HCT116 (cell line): Measurements from ENCODE around the gene SMYD3. TPM values are rescaled to one million over a fixed set of nuclear protein-coding genes. Genes with fewer than 3 reads are reported as not detected.

ENCODE experiments used
- ATAC-seq: fragments of 200-7000 bp; cut with Tn5 transposase; 2 replicates; pipeline ENCODE4 v1.9.1; 2020; ENCODE audit warnings: mild to moderate bottlenecking, moderate library complexity
- BruUV-seq: library from RNA; stranded (reverse); fragments of 400-500 nt; replicated peaks from 2 replicates; lab custom pipeline; 2021; lab: Mats Ljungman, UMichigan
- CTCF ChIA-PET: fragments of 300-600 bp; sonication (Branson Sonifier 250); formaldehyde crosslinking; loops from one replicate; lab custom pipeline; 2021; ENCODE audit warnings: antibody characterized with exemption; lab: Charles Lee
- POLR2A ChIA-PET: fragments of 300-600, 350-600 bp; sonication (Branson Sonifier 250); formaldehyde crosslinking; loops from one replicate; lab custom pipeline; 2021; ENCODE audit warnings: antibody characterized with exemption; lab: Charles Lee
- RAD21 ChIA-PET, 2 experiments: fragments of 300-600 bp; sonication (Branson Sonifier 250); formaldehyde crosslinking; loops; one replicate each; lab custom pipeline; 2023; ENCODE audit warnings: low total read pairs in 2 of 2; ENCODE audit not compliant: uncharacterized antibody in 2 of 2, unreplicated experiment in 2 of 2, low non-redundant PET in 1 of 2; lab: Charles Lee
- DNase-seq: peaks from one replicate; pipeline ENCODE4 v3.0.0-alpha.2; 2010; ENCODE audit warnings: low read depth, low spot score
- H2AFZ ChIP-seq: fragments of 200-600 bp; shearing (Covaris generic), sonication (generic); 2 replicates; pipeline ENCODE4 v1.6.1; 2017; ENCODE audit warnings: low read depth, mixed run types, mixed read lengths, antibody characterized with exemption, low read length; ENCODE audit not compliant: poor library complexity, severe bottlenecking
- H3K27ac ChIP-seq: 2 replicates; pipeline ENCODE4 v1.5.1; 2012; ENCODE audit warnings: low read depth, low read length
- H3K27me3 ChIP-seq: fragments of 200-600 bp; sonication (generic); 2 replicates; pipeline ENCODE4 v1.6.1; 2016; ENCODE audit warnings: mixed run types, low read length, mixed read lengths; ENCODE audit not compliant: insufficient read depth
- H3K36me3 ChIP-seq, 2 experiments: fragments of 200-500 bp in 1 of 2; fragments of 200-600 bp in 1 of 2; sonication (Bioruptor generic) in 1 of 2; sonication (generic) in 1 of 2; 2 replicates each; pipeline versions ENCODE4 v1.5.1 to v1.6.1; 2014 to 2016; ENCODE audit warnings: low read length in 2 of 2, inconsistent platforms in 1 of 2, mixed read lengths in 1 of 2, mixed run types in 1 of 2; ENCODE audit not compliant: insufficient read depth in 2 of 2, control insufficient read depth in 1 of 2
- H3K4me1 ChIP-seq, 2 experiments: fragments of 200-600 bp in 1 of 2; sonication (generic) in 1 of 2; 2 replicates each; pipeline versions ENCODE4 v1.5.1 to v1.6.1; 2012 to 2017; ENCODE audit warnings: low read length in 2 of 2, inconsistent platforms in 1 of 2, mild to moderate bottlenecking in 1 of 2, mixed read lengths in 1 of 2, mixed run types in 1 of 2, moderate library complexity in 1 of 2; ENCODE audit not compliant: insufficient read depth in 2 of 2, control insufficient read depth in 1 of 2
- H3K4me2 ChIP-seq: fragments of 200-600 bp; sonication (generic); 2 replicates; pipeline ENCODE4 v1.6.1; 2017; ENCODE audit warnings: mixed run types, low read length, mixed read lengths
- H3K4me3 ChIP-seq, 2 experiments: fragments of 200-600 bp in 1 of 2; sonication (generic) in 1 of 2; replicated peaks in 1 of 2; 2 replicates each; pipeline ENCODE4 v1.5.1; 2011 to 2016; ENCODE audit warnings: low read length in 2 of 2, control low read depth in 1 of 2, low read depth in 1 of 2, mild to moderate bottlenecking in 1 of 2, mixed read lengths in 1 of 2, mixed run types in 1 of 2
- H3K79me2 ChIP-seq: fragments of 200-600 bp; sonication (generic); 2 replicates; pipeline ENCODE4 v1.6.1; 2017; ENCODE audit warnings: mild to moderate bottlenecking, mixed run types, low read length, moderate library complexity, mixed read lengths; ENCODE audit not compliant: insufficient read depth
- H3K9ac ChIP-seq: fragments of 200-600 bp; sonication (generic); 2 replicates; pipeline ENCODE4 v1.6.1; 2016; ENCODE audit warnings: low read length, mixed read lengths
- H3K9me2 ChIP-seq: fragments of 200-600 bp; sonication (generic), shearing (Covaris generic); 2 replicates; pipeline ENCODE4 v1.6.1; 2017; ENCODE audit warnings: mixed run types, mild to moderate bottlenecking, moderate library complexity; ENCODE audit not compliant: insufficient read depth
- H3K9me3 ChIP-seq, 2 experiments: fragments of 200-500 bp in 1 of 2; fragments of 200-600 bp in 1 of 2; sonication (Bioruptor generic) in 1 of 2; sonication (generic) in 1 of 2; 2 replicates each; pipeline ENCODE4 v1.6.1; 2014 to 2017; ENCODE audit warnings: low read length in 2 of 2, mixed read lengths in 2 of 2, inconsistent platforms in 1 of 2, low read depth in 1 of 2, mild to moderate bottlenecking in 1 of 2, mixed run types in 1 of 2, moderate library complexity in 1 of 2; ENCODE audit not compliant: control insufficient read depth in 1 of 2, insufficient read depth in 1 of 2
- H4K20me1 ChIP-seq: fragments of 200-600 bp; sonication (generic), shearing (Covaris generic); 2 replicates; pipeline ENCODE4 v1.6.1; 2017; ENCODE audit warnings: mixed run types, mild to moderate bottlenecking, moderate library complexity; ENCODE audit not compliant: insufficient read depth
- CEBPB ChIP-seq: IDR thresholded peaks from 2 replicates; pipeline ENCODE4 v1.6.1; 2012; ENCODE audit warnings: low read depth
- EGR1 ChIP-seq: IDR thresholded peaks from 2 replicates; pipeline ENCODE4 v1.6.1; 2012; ENCODE audit warnings: low read depth
- ELF1 ChIP-seq: IDR thresholded peaks from 2 replicates; pipeline ENCODE4 v1.6.1; 2012; ENCODE audit warnings: low read depth, borderline replicate concordance
- POLR2AphosphoS5 ChIP-seq: IDR thresholded peaks from 2 replicates; pipeline ENCODE4 v1.6.1; 2011; ENCODE audit warnings: mild to moderate bottlenecking, low read depth, low read length, moderate library complexity
- REST ChIP-seq: IDR thresholded peaks from 2 replicates; pipeline ENCODE4 v1.6.1; 2012; ENCODE audit warnings: low read depth
- SP1 ChIP-seq: IDR thresholded peaks from 2 replicates; pipeline ENCODE4 v1.6.1; 2012; ENCODE audit warnings: low read depth
- SRF ChIP-seq: IDR thresholded peaks from 2 replicates; pipeline ENCODE4 v1.6.1; 2012; ENCODE audit warnings: low read depth
- YY1 ChIP-seq: IDR thresholded peaks from 2 replicates; pipeline ENCODE4 v1.6.1; 2011; ENCODE audit warnings: low read length, low read depth, moderate library complexity, mild to moderate bottlenecking; ENCODE audit not compliant: insufficient replicate concordance; ENCODE audit errors: extremely low read depth
- ZFX ChIP-seq: fragments of 450-650 bp; IDR thresholded peaks from 2 replicates; pipeline ENCODE4 v1.6.1; 2017
- intact Hi-C: fragments of 100-400 bp; cut with micrococcal nuclease; formaldehyde crosslinking; loops from 2 replicates; pipeline ENCODE4 v1.10.0; 2022
- total RNA-seq: library from RNA; stranded (reverse); gene quantifications from one replicate; pipeline ENCODE4 v1.2.1, GENCODE V29; 2021; ENCODE audit not compliant: unreplicated experiment

The SMYD3 gene
- total RNA-seq, 1 experiment from 2014 or later, result 33.6 TPM

- BruUV-seq, result no TSS peak
- intact Hi-C loops, result loop anchor here (1.0 to 5.0 kb wide), 2 partner anchors 479 to 1338 kb away; no protein-coding TSS in a partner anchor
- no peaks in the 10 kb centered on the region for H3K36me3 ChIP-seq
- no peak for ATAC-seq
- no peaks in the 10 kb centered on the region for H3K9me2 ChIP-seq
- TF ChIP-seq YY1 (no peak), ELF1 (no peak), SRF (no peak), SP1 (no peak), REST (no peak), EGR1 (no peak), CEBPB (no peak), POLR2AphosphoS5 (no peak), ZFX (no peak)
- TF ChIP-seq, all 23 proteins: peak for 0
- Histone ChIP-seq H3K9ac (no peak overlapping the region), H3K27me3 (no peaks in the 10 kb centered on the region), H2AFZ (no peak overlapping the region), H4K20me1 (peaks cover 5% of the 10 kb centered on the region; the same call in 1 of the 2 replicates), H3K79me2 (peaks cover 15% of the 10 kb centered on the region), H3K4me1 (peaks cover 0 to 4% of the 10 kb centered on the region in 2 experiments; a peak in 2 of 4 replicates), H3K4me3 (no peak overlapping the region), H3K4me2 (no peak overlapping the region), H3K9me3 (no peaks in the 10 kb centered on the region), H3K27ac (no peak overlapping the region)
- no peak for DNase-seq
- POLR2A ChIA-PET, result no interaction called here
- CTCF ChIA-PET, result interaction anchor here (1.3 to 1.5 kb wide), 2 partner anchors 1338 to 1339 kb away, joined by 3 to 5 read pairs; no protein-coding TSS in a partner anchor
- RAD21 ChIA-PET, result no interaction called here
Observed at GRCh38 chr1:246491551-246492053, 15.5 kb downstream of the SMYD3 start.
